Stomach (tissue), 4 donors: Measurements from ENCODE around the gene CCDC134.

ENCODE experiments used
- EP300 ChIP-seq: sonication (generic); formaldehyde crosslinking; IDR thresholded peaks from one replicate; pipeline ENCODE4 v1.6.1; 2017; ENCODE audit warnings: antibody characterized with exemption
- POLR2A ChIP-seq, 4 donors: fragments of 450-650 bp; IDR thresholded peaks; one replicate each; pipeline ENCODE4 v1.6.1; 2016; ENCODE audit warnings: antibody characterized with exemption in 4 of 4, control low read depth in 2 of 4, mild to moderate bottlenecking in 1 of 4, moderate library complexity in 1 of 4
- POLR2AphosphoS5 ChIP-seq, 3 donors: sonication (generic); formaldehyde crosslinking; IDR thresholded peaks; one replicate each; pipeline ENCODE4 v1.6.1; 2016; ENCODE audit warnings: antibody characterized with exemption in 3 of 3
- TF ChIP-seq, protein P1 (sequence below), 7 experiments: fragments of 450-650 bp in 4 of 7; fragments of 200-600 bp in 3 of 7; sonication (generic) in 3 of 7; IDR thresholded peaks; one replicate each; pipeline ENCODE4 v1.5.1; 2016 to 2019; ENCODE audit warnings: antibody characterized with exemption in 7 of 7, control low read depth in 2 of 7, mild to moderate bottlenecking in 1 of 7

DNA sequence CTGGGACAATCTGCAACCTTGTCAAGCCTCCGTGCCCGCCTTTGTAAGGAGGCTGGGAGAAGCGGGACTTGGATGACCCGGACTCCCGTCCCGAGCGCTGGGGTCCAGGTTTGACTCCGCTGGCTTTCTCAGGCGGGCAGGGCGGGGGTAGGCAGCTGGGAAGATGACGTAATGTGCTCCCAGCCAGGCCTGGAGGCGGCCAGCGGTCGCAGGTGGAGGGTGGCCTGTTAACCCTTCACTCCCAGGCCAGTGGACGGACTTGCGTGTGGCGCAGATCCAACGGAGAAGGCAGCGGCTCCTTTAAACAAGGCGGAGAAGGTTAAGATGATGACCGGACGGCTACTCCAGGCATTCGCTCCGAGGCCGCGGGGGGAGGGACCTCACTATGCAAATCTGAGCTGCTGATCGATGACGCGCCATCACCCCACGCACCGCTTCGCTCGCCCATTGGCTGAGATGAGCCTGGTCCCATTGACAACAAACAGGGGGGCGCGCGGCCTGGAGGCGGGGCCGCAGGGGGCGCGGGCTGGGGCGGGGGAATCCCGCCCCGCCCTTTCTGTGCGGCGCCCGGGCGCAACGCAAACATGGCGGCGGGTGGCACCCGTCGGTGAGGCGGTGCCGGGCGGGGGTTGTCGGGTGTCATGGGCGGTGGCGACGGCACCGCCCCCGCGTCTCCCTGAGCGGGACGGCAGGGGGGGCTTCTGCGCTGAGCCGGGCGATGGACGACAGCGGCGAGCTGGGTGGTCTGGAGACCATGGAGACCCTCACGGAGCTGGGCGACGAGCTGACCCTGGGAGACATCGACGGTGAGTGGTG lies 32.3 kb downstream of the CCDC134 start, which contains the start of gene SREBF2:
- TF ChIP-seq, protein P1, sequence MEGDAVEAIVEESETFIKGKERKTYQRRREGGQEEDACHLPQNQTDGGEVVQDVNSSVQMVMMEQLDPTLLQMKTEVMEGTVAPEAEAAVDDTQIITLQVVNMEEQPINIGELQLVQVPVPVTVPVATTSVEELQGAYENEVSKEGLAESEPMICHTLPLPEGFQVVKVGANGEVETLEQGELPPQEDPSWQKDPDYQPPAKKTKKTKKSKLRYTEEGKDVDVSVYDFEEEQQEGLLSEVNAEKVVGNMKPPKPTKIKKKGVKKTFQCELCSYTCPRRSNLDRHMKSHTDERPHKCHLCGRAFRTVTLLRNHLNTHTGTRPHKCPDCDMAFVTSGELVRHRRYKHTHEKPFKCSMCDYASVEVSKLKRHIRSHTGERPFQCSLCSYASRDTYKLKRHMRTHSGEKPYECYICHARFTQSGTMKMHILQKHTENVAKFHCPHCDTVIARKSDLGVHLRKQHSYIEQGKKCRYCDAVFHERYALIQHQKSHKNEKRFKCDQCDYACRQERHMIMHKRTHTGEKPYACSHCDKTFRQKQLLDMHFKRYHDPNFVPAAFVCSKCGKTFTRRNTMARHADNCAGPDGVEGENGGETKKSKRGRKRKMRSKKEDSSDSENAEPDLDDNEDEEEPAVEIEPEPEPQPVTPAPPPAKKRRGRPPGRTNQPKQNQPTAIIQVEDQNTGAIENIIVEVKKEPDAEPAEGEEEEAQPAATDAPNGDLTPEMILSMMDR (IDR thresholded peaks at IDR 0.05), result peak in 1 of 7 experiments; percentile 14
- peak in 2 of 4 donors; percentile 38 to 39 for TF ChIP-seq POLR2A (IDR thresholded peaks at IDR 0.05)
- peak; percentile 29 to 95 (median 80) for TF ChIP-seq POLR2AphosphoS5 (IDR thresholded peaks at IDR 0.05)
- peak; percentile 27 for TF ChIP-seq EP300
